B cell (primary cell): ENCODE measurements around the gene EPB41L2. TPM values are rescaled to one million over a fixed set of nuclear protein-coding genes. Genes with fewer than 3 reads are reported as not detected.

Experiments
- polyA plus RNA-seq: library from polyadenylated mRNA; depleted of rRNA; stranded (reverse); fragments of >200 nt; gene quantifications from 2 replicates; pipeline ENCODE4 v1.2.3, GENCODE V29; 2012
- total RNA-seq, 2 donors: library from RNA; stranded (reverse); fragments of 120-200 nt in 1 of 2; gene quantifications; 1 replicate in 1 of 2; 2 replicates in 1 of 2; pipeline versions ENCODE4 v1.2.3 to v1.2.4, GENCODE V29; 2013 to 2022

EPB41L2 gene
- total and polyA plus RNA-seq, 2 donors (not counting 1 experiment from before 2014, with no cell fraction given): 17.8 to 61.0 TPM

Other genes starting within 250 kb of the EPB41L2 start
- not detected in 2 replicates for gene SMLR1, start 235.8 kb downstream of the EPB41L2 start, total RNA-seq
- gene SMLR1, start 235.8 kb downstream of the EPB41L2 start, polyA plus RNA-seq: not detected in 2 replicates
- gene AKAP7, start 72.2 kb upstream of the EPB41L2 start, total RNA-seq: 8.3 and 10.8 TPM in 2 replicates
- 4.0 and 6.3 TPM in 2 replicates for gene AKAP7, start 72.2 kb upstream of the EPB41L2 start, polyA plus RNA-seq